ENCODE measurements around the gene TSPAN14. TPM values are rescaled to one million over a fixed set of nuclear protein-coding genes. Genes with fewer than 3 reads are reported as not detected.

TSPAN14 gene
- total RNA-seq, 1 experiment from 2014 or later: 46.8 TPM

- H3K9me3 Mint-ChIP-seq: no peaks in the 10 kb centered on the region
- H3K4me3 Mint-ChIP-seq: peak overlapping the region; percentile 79 to 88
- H4K20me1 ChIP-seq (ENCODE audit: control insufficient read depth, insufficient read depth, insufficient read length): no peaks in the 10 kb centered on the region
- WGBS (ENCODE audit: extremely low coverage, insufficient read length, low lambda C conversion rate): no CpG with 5 or more reads among the region's 12 CpGs
- no peak overlapping the region for H4K91ac ChIP-seq (ENCODE audit: insufficient read length, low read depth, low read length)
- H3K27ac Mint-ChIP-seq: no peak overlapping the region
- no peak overlapping the region for H3K18ac ChIP-seq (ENCODE audit: insufficient read length, low read depth, low read length)
- H3K36me3 Mint-ChIP-seq (ENCODE audit: insufficient read depth in 1 of 3, low read depth in 3 of 3): peaks cover 2 to 15% (median 3%) of the 10 kb centered on the region in 3 experiments; a peak in 3 of 7 replicates
- peaks cover 39 to 52% of the 10 kb centered on the region in 2 experiments for H3K4me1 Mint-ChIP-seq
- H3K56ac ChIP-seq (ENCODE audit: insufficient read length, low read depth, low read length): no peak overlapping the region
- no peak for TF ChIP-seq CTCF (conservative IDR thresholded peaks at IDR 0.05)
- H4K8ac ChIP-seq (replicated peaks; ENCODE audit: insufficient read length, low read depth, low read length): no peak overlapping the region
- H2BK120ac ChIP-seq (ENCODE audit: low read depth, low read length, poor library complexity, severe bottlenecking): no peak overlapping the region
- H2AFZ ChIP-seq (ENCODE audit: low read length): no peak overlapping the region
- no peak for DNase-seq
- no peak overlapping the region for H3K14ac ChIP-seq (ENCODE audit: insufficient read depth, low read length)
- no peak overlapping the region for H2BK15ac ChIP-seq (ENCODE audit: low read depth, low read length)
- H4K5ac ChIP-seq (ENCODE audit: insufficient read length, low read depth, low read length): no peak overlapping the region
- no peak overlapping the region for H3K27ac ChIP-seq (ENCODE audit: insufficient read length, low read depth, low read length)
- H3K23me2 ChIP-seq (ENCODE audit: insufficient read length, low read depth, low read length, poor library complexity, severe bottlenecking): peaks cover 8% of the 10 kb centered on the region
- H3K4ac ChIP-seq (ENCODE audit: low read depth, low read length): no peak overlapping the region
- peaks cover 34% of the 10 kb centered on the region for H3K27me3 Mint-ChIP-seq (ENCODE audit: low read depth)
- no peak overlapping the region for H2BK20ac ChIP-seq (ENCODE audit: low read depth, low read length, poor library complexity, severe bottlenecking)
- H2BK12ac ChIP-seq (ENCODE audit: insufficient read length, low read depth, low read length): no peak overlapping the region
- peaks cover 4% of the 10 kb centered on the region; the same call in 1 of the 2 replicates for H3K27me3 ChIP-seq (ENCODE audit: insufficient read depth, low read length)
- H2BK5ac ChIP-seq (ENCODE audit: insufficient read length, low read length): no peak overlapping the region
- peak overlapping the region; percentile 36 for H3K9ac ChIP-seq (ENCODE audit: extremely low read depth, insufficient read length, low read length)
- H3K9me3 ChIP-seq (ENCODE audit: control insufficient read depth, low read depth, low read length): no peaks in the 10 kb centered on the region
- no peak overlapping the region for H3K23ac ChIP-seq (ENCODE audit: insufficient read length, low read depth, low read length)
- H3K79me2 ChIP-seq (ENCODE audit: insufficient read depth, low read length): no peaks in the 10 kb centered on the region
- H3K4me2 ChIP-seq (ENCODE audit: insufficient read depth, insufficient read length, low read length): peak overlapping the region; percentile 57
- no peaks in the 10 kb centered on the region for H3K4me1 ChIP-seq (ENCODE audit: insufficient read depth, low read length)
- H2AK5ac ChIP-seq (ENCODE audit: insufficient read length, low read length): no peak overlapping the region
- H3K79me1 ChIP-seq (ENCODE audit: insufficient read depth, low read depth, low read length, poor library complexity, severe bottlenecking): no peaks in the 10 kb centered on the region
- H3T11ph ChIP-seq (ENCODE audit: low read length): no peak overlapping the region
Measured at GRCh38 chr10:80409121-80409520, 45.0 kb upstream of the TSPAN14 start.
